MM.1S (cell line): ENCODE measurements around the gene ATP8B2.
A peak's percentile ranks its signal among the peaks of the same experiment; 100 is the strongest.
"Not testable (repeated sequence)": the region's sequence is repeated elsewhere in the genome, so short reads cannot be mapped to it uniquely, and the experiment has no call there.

Source experiments
- DNase-seq: peaks from one replicate; pipeline ENCODE4 v3.0.0-alpha.2; 2015
- H2AFZ ChIP-seq: fragments of 300-600 bp; sonication (generic); 2 replicates; pipeline ENCODE4 v1.6.0; 2016; ENCODE audit warnings: antibody characterized with exemption, low read length
- H3F3A ChIP-seq: fragments of 300-600 bp; sonication (generic); 2 replicates; pipeline ENCODE4 v1.6.1; 2016; ENCODE audit warnings: mild to moderate bottlenecking, antibody characterized with exemption, low read length, moderate library complexity, mixed read lengths; ENCODE audit not compliant: insufficient read depth
- H3K27ac ChIP-seq: fragments of 300-600 bp; sonication (generic); 2 replicates; pipeline ENCODE4 v1.5.1; 2016; ENCODE audit warnings: mild to moderate bottlenecking, low read length
- H3K27me3 ChIP-seq: fragments of 300-600 bp; sonication (generic); replicated peaks from 2 replicates; pipeline ENCODE4 v1.6.0; 2016; ENCODE audit warnings: low read length; ENCODE audit not compliant: insufficient read depth
- H3K36me3 ChIP-seq: fragments of 300-600 bp; sonication (generic); replicated peaks from 2 replicates; pipeline ENCODE4 v1.6.1; 2016; ENCODE audit warnings: mild to moderate bottlenecking, low read length, mixed read lengths; ENCODE audit not compliant: insufficient read depth
- H3K4me1 ChIP-seq: fragments of 300-600 bp; sonication (generic); 2 replicates; pipeline ENCODE4 v1.6.1; 2016; ENCODE audit warnings: low read length, mixed read lengths
- H3K4me2 ChIP-seq: fragments of 300-600 bp; sonication (generic); 2 replicates; pipeline ENCODE4 v1.6.0; 2016; ENCODE audit warnings: low read depth, low read length
- H3K4me3 ChIP-seq: fragments of 300-600 bp; sonication (generic); 2 replicates; pipeline ENCODE4 v1.5.1; 2016; ENCODE audit warnings: low read length, mixed read lengths
- H3K79me2 ChIP-seq: fragments of 300-600 bp; sonication (generic); 2 replicates; pipeline ENCODE4 v1.6.1; 2016; ENCODE audit warnings: mixed run types, low read length, mixed read lengths
- H3K9ac ChIP-seq: fragments of 300-600 bp; sonication (generic); 2 replicates; pipeline ENCODE4 v1.6.1; 2016; ENCODE audit warnings: low read length, mixed read lengths
- H3K9me2 ChIP-seq: fragments of 300-600 bp; sonication (generic); replicated peaks from 2 replicates; pipeline ENCODE4 v1.6.1; 2016; ENCODE audit warnings: mild to moderate bottlenecking, low read length, mixed read lengths; ENCODE audit not compliant: insufficient read depth
- H3K9me3 ChIP-seq: fragments of 300-600 bp; sonication (generic); replicated peaks from 2 replicates; pipeline ENCODE4 v1.6.1; 2016; ENCODE audit warnings: mild to moderate bottlenecking, low read length, mixed read lengths; ENCODE audit not compliant: insufficient read depth
- H4K20me1 ChIP-seq: fragments of 300-600 bp; sonication (generic); 2 replicates; pipeline ENCODE4 v1.6.1; 2016; ENCODE audit warnings: mild to moderate bottlenecking, low read length, moderate library complexity, mixed read lengths; ENCODE audit not compliant: insufficient read depth
- EZH2 ChIP-seq: fragments of 300-600 bp; sonication (generic); optimal IDR thresholded peaks from 2 replicates; pipeline ENCODE3; 2017; ENCODE audit warnings: low read depth, mild to moderate bottlenecking, antibody characterized with exemption, low read length, mixed read lengths
- EZH2phosphoT487 ChIP-seq: fragments of 300-600 bp; sonication (generic); IDR thresholded peaks from 2 replicates; pipeline ENCODE4 v1.6.1; 2018; ENCODE audit warnings: antibody characterized with exemption, low read length
- TF ChIP-seq, protein P1 (sequence below): fragments of 300-600 bp; sonication (generic); IDR thresholded peaks from 2 replicates; pipeline ENCODE4 v1.5.1; 2016; ENCODE audit warnings: antibody characterized with exemption, low read length, mixed read lengths

ATP8B2 gene, protein sequence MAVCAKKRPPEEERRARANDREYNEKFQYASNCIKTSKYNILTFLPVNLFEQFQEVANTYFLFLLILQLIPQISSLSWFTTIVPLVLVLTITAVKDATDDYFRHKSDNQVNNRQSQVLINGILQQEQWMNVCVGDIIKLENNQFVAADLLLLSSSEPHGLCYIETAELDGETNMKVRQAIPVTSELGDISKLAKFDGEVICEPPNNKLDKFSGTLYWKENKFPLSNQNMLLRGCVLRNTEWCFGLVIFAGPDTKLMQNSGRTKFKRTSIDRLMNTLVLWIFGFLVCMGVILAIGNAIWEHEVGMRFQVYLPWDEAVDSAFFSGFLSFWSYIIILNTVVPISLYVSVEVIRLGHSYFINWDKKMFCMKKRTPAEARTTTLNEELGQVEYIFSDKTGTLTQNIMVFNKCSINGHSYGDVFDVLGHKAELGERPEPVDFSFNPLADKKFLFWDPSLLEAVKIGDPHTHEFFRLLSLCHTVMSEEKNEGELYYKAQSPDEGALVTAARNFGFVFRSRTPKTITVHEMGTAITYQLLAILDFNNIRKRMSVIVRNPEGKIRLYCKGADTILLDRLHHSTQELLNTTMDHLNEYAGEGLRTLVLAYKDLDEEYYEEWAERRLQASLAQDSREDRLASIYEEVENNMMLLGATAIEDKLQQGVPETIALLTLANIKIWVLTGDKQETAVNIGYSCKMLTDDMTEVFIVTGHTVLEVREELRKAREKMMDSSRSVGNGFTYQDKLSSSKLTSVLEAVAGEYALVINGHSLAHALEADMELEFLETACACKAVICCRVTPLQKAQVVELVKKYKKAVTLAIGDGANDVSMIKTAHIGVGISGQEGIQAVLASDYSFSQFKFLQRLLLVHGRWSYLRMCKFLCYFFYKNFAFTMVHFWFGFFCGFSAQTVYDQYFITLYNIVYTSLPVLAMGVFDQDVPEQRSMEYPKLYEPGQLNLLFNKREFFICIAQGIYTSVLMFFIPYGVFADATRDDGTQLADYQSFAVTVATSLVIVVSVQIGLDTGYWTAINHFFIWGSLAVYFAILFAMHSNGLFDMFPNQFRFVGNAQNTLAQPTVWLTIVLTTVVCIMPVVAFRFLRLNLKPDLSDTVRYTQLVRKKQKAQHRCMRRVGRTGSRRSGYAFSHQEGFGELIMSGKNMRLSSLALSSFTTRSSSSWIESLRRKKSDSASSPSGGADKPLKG

GRCh38 chr1:154324669-154325582, at the start of gene ATP8B2:
Gene ATP8B2 (plus strand): TSS chr1:154325525. CDS start chr1:154328142, 2,617 bp downstream.
- Histone ChIP-seq H3K4me3 (peak within 1 kb of the TSS; percentile 84), H3K9me2 (no peaks in the 10 kb centered on the region), H4K20me1 (no peaks in the 10 kb centered on the region), H3K27ac (peak within 1 kb of the TSS; percentile 95), H3K9me3 (no peaks in the 10 kb centered on the region), H3K4me2 (peak within 1 kb of the TSS; percentile 98), H3K9ac (peak within 1 kb of the TSS; percentile 97), H3K79me2 (peaks cover 38% of the 10 kb centered on the region), H3K36me3 (no peaks in the 10 kb centered on the region), H3F3A (peaks cover 36% of the 10 kb centered on the region), H3K27me3 (no peaks in the 10 kb centered on the region), H3K4me1 (peaks cover 24% of the 10 kb centered on the region), H2AFZ (peak within 1 kb of the TSS; percentile 80)
- TF ChIP-seq, protein P1, sequence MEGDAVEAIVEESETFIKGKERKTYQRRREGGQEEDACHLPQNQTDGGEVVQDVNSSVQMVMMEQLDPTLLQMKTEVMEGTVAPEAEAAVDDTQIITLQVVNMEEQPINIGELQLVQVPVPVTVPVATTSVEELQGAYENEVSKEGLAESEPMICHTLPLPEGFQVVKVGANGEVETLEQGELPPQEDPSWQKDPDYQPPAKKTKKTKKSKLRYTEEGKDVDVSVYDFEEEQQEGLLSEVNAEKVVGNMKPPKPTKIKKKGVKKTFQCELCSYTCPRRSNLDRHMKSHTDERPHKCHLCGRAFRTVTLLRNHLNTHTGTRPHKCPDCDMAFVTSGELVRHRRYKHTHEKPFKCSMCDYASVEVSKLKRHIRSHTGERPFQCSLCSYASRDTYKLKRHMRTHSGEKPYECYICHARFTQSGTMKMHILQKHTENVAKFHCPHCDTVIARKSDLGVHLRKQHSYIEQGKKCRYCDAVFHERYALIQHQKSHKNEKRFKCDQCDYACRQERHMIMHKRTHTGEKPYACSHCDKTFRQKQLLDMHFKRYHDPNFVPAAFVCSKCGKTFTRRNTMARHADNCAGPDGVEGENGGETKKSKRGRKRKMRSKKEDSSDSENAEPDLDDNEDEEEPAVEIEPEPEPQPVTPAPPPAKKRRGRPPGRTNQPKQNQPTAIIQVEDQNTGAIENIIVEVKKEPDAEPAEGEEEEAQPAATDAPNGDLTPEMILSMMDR, result peak; percentile 100
- TF ChIP-seq EZH2, result no peak
- peak; percentile 93 for DNase-seq

DNA sequence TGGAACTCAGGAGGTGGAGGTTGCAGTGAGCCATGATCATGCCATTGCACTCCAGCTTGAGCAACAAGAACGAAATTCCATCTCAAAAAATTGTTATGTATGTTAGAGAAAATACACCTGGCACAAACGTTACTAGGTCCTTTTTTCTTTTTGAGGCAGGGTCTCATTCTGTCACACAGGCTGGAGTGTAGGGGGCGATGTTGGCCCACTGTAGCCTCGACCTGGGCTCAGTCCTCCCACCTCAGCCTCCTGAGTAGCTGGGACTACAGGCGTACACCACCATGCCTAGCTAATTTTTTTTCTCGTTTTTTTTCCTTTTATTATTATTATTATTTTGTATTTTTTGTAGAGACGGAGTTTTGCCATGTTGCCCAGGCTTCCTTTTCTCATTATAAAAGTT, 48.5 kb upstream of the ATP8B2 start:
- Histone ChIP-seq H3K4me2 (no peak overlapping the region), H2AFZ (no peak overlapping the region), H3K79me2 (peaks cover 19% of the 10 kb centered on the region), H3K9me3 (no peaks in the 10 kb centered on the region), H3K4me3 (no peak overlapping the region), H3K36me3 (0 out of 2 replicates have a peak, but pooled peaks cover 7% of the 10 kb centered on the region), H3F3A (peaks cover 8% of the 10 kb centered on the region), H4K20me1 (no peaks in the 10 kb centered on the region), H3K4me1 (peaks cover 8% of the 10 kb centered on the region), H3K9me2 (no peaks in the 10 kb centered on the region), H3K27me3 (no peaks in the 10 kb centered on the region), H3K27ac (no peak overlapping the region), H3K9ac (no peak overlapping the region)
- no peak for DNase-seq
- TF ChIP-seq, protein P1, result peak; percentile 39
- TF ChIP-seq EZH2 (no peak), EZH2phosphoT487 (no peak)

DNA sequence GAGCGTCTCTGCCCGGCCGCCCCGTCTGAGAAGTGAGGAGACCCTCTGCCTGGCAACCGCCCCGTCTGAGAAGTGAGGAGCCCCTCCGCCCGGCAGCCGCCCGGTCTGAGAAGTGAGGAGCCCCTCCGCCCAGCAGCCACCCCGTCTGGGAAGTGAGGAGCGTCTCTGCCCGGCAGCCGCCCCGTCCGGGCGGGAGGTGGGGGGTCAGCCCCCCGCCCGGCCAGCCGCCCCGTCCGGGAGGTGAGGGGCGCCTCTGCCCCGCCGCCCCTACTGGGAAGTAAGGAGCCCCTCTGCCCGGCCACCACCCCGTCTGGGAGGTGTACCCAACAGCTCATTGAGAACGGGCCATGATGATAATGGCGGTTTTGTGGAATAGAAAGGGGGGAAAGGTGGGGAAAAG, 37.7 kb upstream of the ATP8B2 start:
- not testable (repeated sequence) for H3K27me3 ChIP-seq, H3K36me3 ChIP-seq, H3K4me3 ChIP-seq, H3K4me2 ChIP-seq, H3K9me3 ChIP-seq, H3K9me2 ChIP-seq, H3K79me2 ChIP-seq, H3K9ac ChIP-seq, H2AFZ ChIP-seq, H3K27ac ChIP-seq, H3K4me1 ChIP-seq, H4K20me1 ChIP-seq, H3F3A ChIP-seq, DNase-seq
